ENCODE measurements around the gene PRKCA.
"Not testable (repeated sequence)": the region's sequence is repeated elsewhere in the genome, so short reads cannot be mapped to it uniquely, and the experiment has no call there.

PRKCA gene

GRCh38 chr17:66582373-66583111 lies 280.1 kb downstream of the PRKCA start:
- DNase-seq, result no peak

GRCh38 chr17:66583112-66583748 lies 280.8 kb downstream of the PRKCA start:
- no peak for DNase-seq

- DNase-seq, result no peak
These were observed 282.5 kb downstream of the PRKCA start for GRCh38 chr17:66584927-66585326.

DNA sequence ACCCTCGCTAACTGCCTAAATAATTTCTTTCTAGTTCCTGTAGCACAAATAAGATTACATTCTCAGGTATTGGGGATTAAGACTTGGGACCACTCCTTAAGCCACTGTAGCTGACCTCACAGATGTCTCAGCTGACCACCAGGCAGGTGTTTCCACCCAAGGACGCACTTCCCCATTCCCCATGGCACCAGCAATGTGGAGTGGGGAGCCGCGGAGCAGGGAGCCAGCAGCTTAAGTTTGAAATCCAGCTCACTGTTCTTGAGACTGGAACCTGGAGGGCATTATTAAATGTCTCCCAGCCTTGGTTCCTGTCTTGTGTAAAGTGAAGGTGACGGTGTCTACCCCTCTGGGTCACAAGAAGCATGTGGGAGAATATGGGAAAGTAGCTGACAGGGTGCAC lies 283.1 kb downstream of the PRKCA start:
- no peak for DNase-seq

DNA sequence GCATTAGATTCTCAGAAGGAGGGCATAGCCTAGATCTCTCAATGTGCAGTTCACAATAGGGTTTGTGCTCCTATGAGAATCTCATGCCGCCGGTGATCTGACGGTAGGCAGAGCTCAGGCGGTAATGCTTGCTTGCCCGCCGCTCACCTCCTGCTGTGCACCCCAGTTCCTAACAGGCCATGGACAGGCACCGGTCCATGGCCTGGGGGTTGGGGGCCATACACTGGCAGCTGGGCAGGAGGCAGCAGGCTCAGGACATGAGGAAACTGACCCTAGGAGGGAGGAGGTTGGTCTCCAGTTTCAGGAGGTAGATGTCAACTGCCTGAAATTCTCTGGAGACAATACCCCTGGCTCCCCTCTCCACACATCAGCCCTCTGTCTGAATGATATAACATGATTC lies 287.5 kb downstream of the PRKCA start:
- DNase-seq, result no peak

DNA sequence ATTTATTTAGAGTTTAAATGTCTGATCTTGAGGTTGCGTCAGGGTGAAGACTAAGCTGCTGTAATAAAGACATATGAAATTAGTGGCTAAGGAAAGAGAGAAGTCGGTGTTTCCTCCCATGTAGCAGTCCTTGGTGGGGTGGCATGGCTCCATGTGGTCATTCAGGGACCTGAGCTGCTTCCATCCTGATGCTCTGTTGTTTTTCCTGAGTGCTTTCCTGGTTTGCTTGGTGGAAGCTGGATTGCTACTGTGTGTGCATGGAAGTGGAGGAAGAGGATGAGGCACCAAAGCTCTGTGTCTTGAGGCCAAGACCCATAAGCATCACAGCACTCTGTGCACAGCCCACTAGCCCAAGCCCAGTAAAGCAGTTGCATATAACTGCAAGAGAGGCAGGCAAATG lies 290.7 kb downstream of the PRKCA start:
- no peak for DNase-seq

DNA sequence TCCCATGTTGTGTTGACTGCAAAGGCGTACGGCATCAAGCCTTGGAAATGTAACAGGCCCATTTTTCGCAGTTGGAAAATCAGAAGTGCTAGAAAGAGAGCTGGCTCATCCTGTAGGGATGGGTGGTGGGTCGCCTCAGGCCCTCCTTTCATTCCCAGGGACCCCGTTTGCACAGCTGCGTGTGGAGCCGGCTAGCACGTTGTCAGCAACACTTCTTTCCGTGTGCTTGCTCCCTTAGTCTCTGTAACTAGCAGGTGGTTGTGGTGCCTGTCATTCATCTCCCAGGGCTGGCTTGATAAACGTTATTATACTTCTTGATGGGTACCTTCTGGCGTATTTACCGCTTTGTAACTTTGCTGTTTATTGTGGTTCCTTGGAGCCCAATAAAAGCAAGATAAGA lies 293.5 kb downstream of the PRKCA start:
- no peak for DNase-seq

DNA sequence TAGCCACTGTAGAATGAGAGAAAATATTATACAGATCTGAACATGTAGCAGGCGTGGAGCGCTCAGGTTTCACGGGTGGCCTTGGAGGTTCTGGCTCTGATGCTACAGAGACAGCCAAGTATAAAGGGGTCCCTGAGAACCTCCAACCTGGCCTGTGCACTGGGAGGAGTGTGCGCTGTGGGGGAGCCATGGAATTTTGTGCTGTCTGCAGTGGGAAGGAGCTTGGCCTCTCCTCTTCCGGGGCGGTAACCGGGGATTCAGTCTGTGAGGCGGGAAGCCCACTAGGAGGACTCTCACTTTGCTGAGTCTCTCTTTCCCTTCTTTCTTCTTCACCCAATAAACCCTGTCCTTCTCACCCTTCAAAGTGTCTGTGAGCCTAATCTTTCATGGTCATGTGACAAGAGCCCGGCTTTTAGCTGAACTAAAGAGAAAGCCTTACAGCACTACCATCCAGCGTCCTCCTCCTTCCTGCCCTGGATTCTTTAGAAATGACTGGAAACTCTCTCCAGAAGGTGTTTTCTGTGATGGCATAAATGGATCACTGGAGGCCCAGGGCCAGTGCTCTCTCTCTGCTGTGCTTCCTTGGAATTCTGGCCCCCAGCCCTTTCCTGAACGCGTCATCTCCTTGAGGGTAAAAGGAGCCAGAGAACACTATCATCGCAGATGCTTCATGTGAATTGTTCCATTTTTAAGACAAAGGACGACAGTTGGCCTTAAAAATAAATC lies 300.4 kb downstream of the PRKCA start:
- no peak for DNase-seq

- DNase-seq, result no peak
These were observed 302.0 kb downstream of the PRKCA start for GRCh38 chr17:66604376-66604775.

- DNase-seq, result no peak
These were observed 303.1 kb downstream of the PRKCA start for GRCh38 chr17:66605541-66605940.

DNA sequence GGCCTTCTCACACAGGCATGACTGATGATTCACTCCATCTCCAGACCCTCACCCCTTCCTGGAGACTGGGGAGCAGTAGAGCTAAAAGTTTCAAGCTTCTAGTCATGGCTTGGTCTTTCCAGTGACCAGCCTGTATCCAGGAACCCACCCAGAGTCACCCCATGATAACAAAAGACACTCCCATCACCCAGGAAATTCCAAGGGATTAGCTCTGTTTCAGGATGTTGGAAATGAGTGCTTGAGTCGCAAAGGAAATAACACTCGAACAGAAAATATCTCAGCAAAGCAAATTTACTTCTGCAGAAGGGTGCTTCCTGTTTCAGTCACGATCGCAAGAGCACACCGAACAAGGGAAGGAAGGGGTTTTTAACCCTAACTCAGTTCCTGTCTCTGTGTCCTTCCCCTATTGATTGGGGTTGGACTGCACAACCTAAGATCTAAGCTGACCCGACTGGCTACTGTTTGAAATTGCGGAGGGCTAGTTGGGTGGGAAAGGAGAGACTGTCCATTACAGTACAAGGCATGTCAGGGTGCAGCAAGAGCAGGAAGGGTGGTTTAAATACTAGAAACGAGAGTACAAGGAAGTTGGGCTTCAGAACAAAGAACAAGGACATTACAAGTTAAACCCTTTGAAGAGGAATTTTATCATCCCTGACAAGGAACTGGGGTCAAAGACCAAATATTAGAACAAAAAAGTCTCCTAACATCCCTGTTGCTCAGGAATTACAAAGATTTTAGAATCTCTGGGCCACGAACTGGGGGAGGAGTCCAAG lies 308.1 kb downstream of the PRKCA start:
- DNase-seq, result no peak

DNA sequence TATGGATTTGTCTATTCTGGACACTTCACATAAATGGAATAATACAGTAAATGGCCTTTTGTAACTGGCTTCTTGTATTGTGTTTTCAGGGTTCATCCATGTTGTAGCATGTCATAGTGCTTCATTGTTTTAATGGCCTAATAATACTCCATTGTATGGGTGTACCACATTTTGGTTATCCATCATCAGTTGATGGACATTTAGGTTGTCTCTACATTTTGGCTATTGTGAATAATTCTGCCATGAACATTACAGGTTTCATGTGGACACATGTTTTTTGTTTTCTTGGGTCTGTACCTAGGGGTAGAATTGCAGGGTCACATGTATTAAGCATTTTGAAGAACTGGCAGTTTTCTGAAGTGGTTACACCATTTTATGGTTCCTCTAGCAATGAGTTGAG lies 309.0 kb downstream of the PRKCA start:
- no peak for DNase-seq

GRCh38 chr17:66612993-66613392 lies 310.6 kb downstream of the PRKCA start:
- DNase-seq, result no peak

GRCh38 chr17:66614469-66614868 lies 312.1 kb downstream of the PRKCA start:
- peak in 1 of 2 donors; percentile 28 for DNase-seq

- no peak for DNase-seq
These were observed 316.8 kb downstream of the PRKCA start for GRCh38 chr17:66619206-66619605.

DNA sequence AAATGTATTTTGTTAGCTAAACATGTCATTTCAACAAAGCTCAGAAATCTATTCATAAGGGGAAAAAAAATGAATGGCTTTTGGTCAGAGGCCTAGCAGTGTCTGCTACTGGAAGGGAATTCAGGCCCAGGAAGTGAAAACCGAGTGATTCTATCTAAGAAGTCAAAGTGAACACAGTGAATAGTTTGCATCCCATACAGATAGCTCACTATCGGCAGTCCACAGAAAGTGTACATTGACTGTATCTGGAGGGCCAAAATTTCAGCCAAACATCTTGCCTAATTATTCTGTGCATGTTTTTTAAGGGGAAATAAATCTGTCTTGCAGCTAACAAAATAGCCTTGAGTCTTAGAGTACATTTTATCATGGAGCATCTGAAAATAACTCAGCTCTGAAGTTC lies 318.1 kb downstream of the PRKCA start:
- no peak for DNase-seq

GRCh38 chr17:66624630-66625029 lies 322.2 kb downstream of the PRKCA start:
- DNase-seq, result not testable (repeated sequence)

DNA sequence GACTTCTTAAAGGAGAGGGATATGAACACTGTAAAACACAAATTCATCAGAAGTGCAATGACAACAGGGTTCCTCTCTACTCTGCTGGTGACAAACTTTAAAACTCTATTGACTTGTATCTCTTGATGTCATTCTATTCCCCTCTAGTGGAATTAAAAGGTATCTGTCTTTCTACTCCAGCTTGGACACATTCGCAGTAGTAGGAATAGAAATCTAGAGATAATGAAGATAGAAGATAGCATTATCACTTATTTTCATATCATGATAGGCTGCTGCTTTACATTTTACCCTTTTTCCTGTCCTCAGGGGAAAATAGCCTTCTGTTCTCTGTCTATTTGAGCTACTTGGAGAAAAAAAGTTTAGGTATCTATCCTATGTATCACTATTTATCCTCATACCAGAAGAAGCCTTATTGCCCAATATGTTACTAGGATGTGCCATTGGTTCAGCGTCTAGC lies 322.9 kb downstream of the PRKCA start:
- peak; percentile 11 to 37 for DNase-seq

DNA sequence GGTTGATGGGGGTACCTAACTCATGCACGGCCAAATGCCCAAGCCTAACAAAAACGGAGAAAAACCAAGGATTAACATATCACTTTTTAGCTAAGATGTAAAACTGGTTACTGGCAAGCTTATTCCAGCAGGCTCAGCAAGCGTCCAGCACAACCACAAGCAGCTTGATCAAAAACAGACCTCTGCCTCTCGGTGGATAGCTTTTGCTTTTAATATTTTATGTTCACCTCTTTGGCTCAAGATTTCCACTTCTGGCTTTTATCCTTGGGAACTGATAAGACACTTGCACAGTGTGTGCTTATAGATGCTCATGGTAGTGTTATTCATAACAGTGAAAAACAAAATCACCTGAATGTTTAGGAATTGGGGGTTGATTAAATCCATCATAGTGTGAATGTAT lies 325.6 kb downstream of the PRKCA start:
- no peak for DNase-seq

DNA sequence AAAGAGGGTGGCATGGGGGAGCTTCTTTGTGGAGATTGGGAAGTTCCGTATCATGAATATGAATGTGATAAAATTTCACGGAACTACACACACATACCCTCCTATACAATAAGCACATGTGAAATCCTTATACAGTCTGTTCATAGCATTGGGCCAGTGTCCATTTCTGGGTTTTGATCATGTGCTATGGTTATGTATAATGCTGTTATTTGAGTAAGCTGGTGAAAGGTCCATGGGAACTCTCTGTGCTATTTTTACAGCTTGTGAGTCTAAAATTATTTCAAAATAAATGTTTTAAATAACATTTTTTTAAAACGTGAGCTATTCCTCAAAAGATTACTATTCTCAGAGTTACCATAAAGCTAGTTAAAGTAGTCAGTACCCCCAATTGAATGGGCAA lies 327.3 kb downstream of the PRKCA start:
- no peak for DNase-seq

GRCh38 chr17:66630379-66630778 lies 328.0 kb downstream of the PRKCA start:
- no peak for DNase-seq

GRCh38 chr17:66630828-66631472 lies 328.5 kb downstream of the PRKCA start:
- DNase-seq, result no peak

All from inflammatory macrophage (primary cell).